Astrocyte (in vitro differentiated cells and primary cell): ENCODE data around the gene ATP6V0B.

Experiments
- CTCF ChIP-seq: IDR thresholded peaks from 2 replicates; pipeline ENCODE4 v1.5.1; 2011; ENCODE audit warnings: low read depth, mild to moderate bottlenecking, inconsistent platforms, low read length, moderate library complexity; ENCODE audit not compliant: insufficient read depth
- EZH2 ChIP-seq: IDR thresholded peaks from 2 replicates; pipeline ENCODE4 v1.6.1; 2012; ENCODE audit warnings: mild to moderate bottlenecking, low read length, inconsistent platforms; ENCODE audit not compliant: insufficient read depth

- TF ChIP-seq CTCF (no peak), EZH2 (no peak)
Measured at GRCh38 chr1:43951021-43951985, 23.5 kb upstream of the ATP6V0B start.
